ENCODE measurements around the gene IL20RB.

IL20RB gene

GRCh38 chr3:136920904-136921611, 36.7 kb upstream of the IL20RB start:
- peaks cover 45% of the 10 kb centered on the region for H3K79me2 ChIP-seq (ENCODE audit: low read length)
- peaks cover 14% of the 10 kb centered on the region; the same call in 1 of the 2 replicates for H4K20me1 ChIP-seq (ENCODE audit: insufficient read depth, low read length)

DNA sequence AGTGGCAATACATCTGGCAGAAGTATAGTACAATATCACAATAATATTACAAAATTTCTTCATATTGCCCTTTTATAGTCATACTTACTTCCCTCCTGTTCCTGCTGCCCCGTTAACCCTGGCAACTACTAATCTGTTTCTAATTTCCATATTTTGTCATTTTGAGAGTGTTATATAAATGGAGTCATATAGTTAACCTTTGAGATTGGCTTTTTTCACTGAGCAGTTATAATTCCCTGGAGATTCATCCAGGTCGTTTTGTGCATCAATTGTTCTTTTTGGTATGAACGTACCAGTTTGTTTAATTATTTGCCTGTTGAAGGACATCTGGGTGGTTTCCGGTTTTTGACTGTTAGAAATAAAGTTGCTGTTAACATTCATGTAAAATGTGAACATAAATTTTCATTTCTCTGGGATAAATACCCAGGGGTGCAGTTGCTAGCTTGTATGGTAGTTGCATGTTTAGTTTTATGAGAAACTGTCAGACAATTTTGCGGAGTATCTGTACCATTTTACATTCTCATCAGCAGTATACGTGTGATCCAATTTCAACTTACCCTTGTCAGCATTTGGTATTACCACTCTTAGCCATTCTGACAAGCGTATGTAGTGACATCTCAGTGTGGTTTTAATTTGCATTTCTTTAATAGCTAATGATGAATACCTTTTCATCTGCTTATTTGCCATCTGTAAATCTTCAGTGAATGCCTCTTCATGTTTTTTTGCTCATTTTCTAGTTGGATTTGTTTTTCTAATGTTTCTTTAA, 32.2 kb upstream of the IL20RB start:
- TF ChIP-seq, protein P1, sequence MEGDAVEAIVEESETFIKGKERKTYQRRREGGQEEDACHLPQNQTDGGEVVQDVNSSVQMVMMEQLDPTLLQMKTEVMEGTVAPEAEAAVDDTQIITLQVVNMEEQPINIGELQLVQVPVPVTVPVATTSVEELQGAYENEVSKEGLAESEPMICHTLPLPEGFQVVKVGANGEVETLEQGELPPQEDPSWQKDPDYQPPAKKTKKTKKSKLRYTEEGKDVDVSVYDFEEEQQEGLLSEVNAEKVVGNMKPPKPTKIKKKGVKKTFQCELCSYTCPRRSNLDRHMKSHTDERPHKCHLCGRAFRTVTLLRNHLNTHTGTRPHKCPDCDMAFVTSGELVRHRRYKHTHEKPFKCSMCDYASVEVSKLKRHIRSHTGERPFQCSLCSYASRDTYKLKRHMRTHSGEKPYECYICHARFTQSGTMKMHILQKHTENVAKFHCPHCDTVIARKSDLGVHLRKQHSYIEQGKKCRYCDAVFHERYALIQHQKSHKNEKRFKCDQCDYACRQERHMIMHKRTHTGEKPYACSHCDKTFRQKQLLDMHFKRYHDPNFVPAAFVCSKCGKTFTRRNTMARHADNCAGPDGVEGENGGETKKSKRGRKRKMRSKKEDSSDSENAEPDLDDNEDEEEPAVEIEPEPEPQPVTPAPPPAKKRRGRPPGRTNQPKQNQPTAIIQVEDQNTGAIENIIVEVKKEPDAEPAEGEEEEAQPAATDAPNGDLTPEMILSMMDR (IDR thresholded peaks at IDR 0.05; ENCODE audit: low read depth, low read length): no peak
- TF ChIP-seq EZH2phosphoT487 (IDR thresholded peaks at IDR 0.05; ENCODE audit: low read depth): no peak
- H3K4me2 ChIP-seq (ENCODE audit: low read length): peak overlapping the region; percentile 58
- no peaks in the 10 kb centered on the region for H3K9me3 ChIP-seq (ENCODE audit: insufficient read depth, low read length)
- no peak overlapping the region for H2AFZ ChIP-seq (ENCODE audit: low read depth, low read length)
- H3K4me3 ChIP-seq (ENCODE audit: low read length): peak overlapping the region; percentile 31
- no peak overlapping the region for H3K9ac ChIP-seq (ENCODE audit: low read length)
- peaks cover 8% of the 10 kb centered on the region for H3K4me1 ChIP-seq (ENCODE audit: low read length)
- peaks cover 25% of the 10 kb centered on the region; the same call in 1 of the 2 replicates for H3K79me2 ChIP-seq (ENCODE audit: low read length)
- H4K20me1 ChIP-seq (ENCODE audit: insufficient read depth, low read length): peaks cover 8% of the 10 kb centered on the region; the same call in 1 of the 2 replicates
- no peak overlapping the region for H3K27ac ChIP-seq (ENCODE audit: low read length)
- peaks cover 7% of the 10 kb centered on the region for H3K36me3 ChIP-seq (replicated peaks; ENCODE audit: low read depth, low read length)
- H3K27me3 ChIP-seq (ENCODE audit: low read depth, low read length): no peaks in the 10 kb centered on the region

More at GRCh38 chr3:136920904-136921611, 36.7 kb upstream of the IL20RB start:
- no peak overlapping the region for H3K9ac ChIP-seq (ENCODE audit: low read length)
- H3K4me1 ChIP-seq (ENCODE audit: low read length): peaks cover 8% of the 10 kb centered on the region
- no peak overlapping the region for H3K4me2 ChIP-seq (ENCODE audit: low read length)
- no peak overlapping the region for H3K27ac ChIP-seq (ENCODE audit: low read length)
- no peak overlapping the region for H3K4me3 ChIP-seq (ENCODE audit: low read length)
- H2AFZ ChIP-seq (ENCODE audit: low read depth, low read length): no peak overlapping the region
- TF ChIP-seq EZH2phosphoT487 (IDR thresholded peaks at IDR 0.05; ENCODE audit: low read depth): no peak
- TF ChIP-seq, protein P1 (IDR thresholded peaks at IDR 0.05; ENCODE audit: low read depth, low read length): no peak
- no peaks in the 10 kb centered on the region for H3K36me3 ChIP-seq (replicated peaks; ENCODE audit: low read depth, low read length)
- no peaks in the 10 kb centered on the region for H3K27me3 ChIP-seq (ENCODE audit: low read depth, low read length)
- H3K9me3 ChIP-seq (ENCODE audit: insufficient read depth, low read length): no peaks in the 10 kb centered on the region

DNA sequence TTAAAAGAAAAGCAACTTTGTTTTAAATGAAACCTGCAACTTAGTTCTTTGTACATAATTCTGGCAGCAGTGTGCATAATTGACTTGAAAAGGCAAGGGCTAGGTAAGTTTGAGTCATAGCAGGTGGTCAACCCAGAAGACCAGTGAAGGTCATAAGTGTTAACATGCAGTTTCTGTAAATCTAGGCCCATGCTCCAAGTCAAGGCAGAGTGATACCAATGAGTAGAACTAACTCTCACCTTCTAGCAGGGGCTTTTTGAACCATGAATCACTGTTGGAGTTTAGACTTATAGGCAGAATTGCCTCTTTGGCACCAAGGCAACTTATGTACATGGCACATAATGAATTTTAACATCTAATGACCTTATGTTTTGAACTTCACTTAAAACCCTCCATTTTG, 29.5 kb upstream of the IL20RB start:
- Histone ChIP-seq H3K4me3 (ENCODE audit: low read length) (no peak overlapping the region), H4K20me1 (ENCODE audit: insufficient read depth, low read length) (0 out of 2 replicates have a peak, but pooled peaks cover 4% of the 10 kb centered on the region), H3K4me2 (ENCODE audit: low read length) (no peak overlapping the region), H3K27ac (ENCODE audit: low read length) (no peak overlapping the region), H2AFZ (ENCODE audit: low read depth, low read length) (no peak overlapping the region), H3K36me3 (replicated peaks; ENCODE audit: low read depth, low read length) (peaks cover 7% of the 10 kb centered on the region), H3K4me1 (ENCODE audit: low read length) (peaks cover 30% of the 10 kb centered on the region), H3K9ac (ENCODE audit: low read length) (no peak overlapping the region), H3K79me2 (ENCODE audit: low read length) (peaks cover 21% of the 10 kb centered on the region; the same call in 1 of the 2 replicates), H3K27me3 (ENCODE audit: low read depth, low read length) (no peaks in the 10 kb centered on the region), H3K9me3 (ENCODE audit: insufficient read depth, low read length) (no peaks in the 10 kb centered on the region)
- TF ChIP-seq, protein P1 (IDR thresholded peaks at IDR 0.05; ENCODE audit: low read depth, low read length): no peak
- TF ChIP-seq EZH2phosphoT487 (IDR thresholded peaks at IDR 0.05; ENCODE audit: low read depth): no peak

All from OCI-LY3 (cell line).